Hepatocyte (in vitro differentiated cells): Measurements from ENCODE around the gene IGDCC3. TPM values are rescaled to one million over a fixed set of nuclear protein-coding genes. Genes with fewer than 3 reads are reported as not detected.

Source experiments
- DNase-seq: peaks from one replicate; pipeline ENCODE4 v3.0.0-alpha.2; 2016; ENCODE audit warnings: low spot score
- H2AFZ ChIP-seq: fragments of 200-600 bp; sonication (generic); 2 replicates; pipeline ENCODE4 v1.6.0; 2016; ENCODE audit warnings: antibody characterized with exemption, mild to moderate bottlenecking
- H3K27ac ChIP-seq: fragments of 200-600 bp; sonication (generic); 2 replicates; pipeline ENCODE4 v1.5.1; 2016; ENCODE audit warnings: mild to moderate bottlenecking
- H3K27me3 ChIP-seq: fragments of 200-600 bp; sonication (generic); 2 replicates; pipeline ENCODE4 v1.6.1; 2016
- H3K36me3 ChIP-seq: fragments of 200-600 bp; sonication (generic); replicated peaks from 2 replicates; pipeline ENCODE4 v1.5.1; 2016; ENCODE audit warnings: low read depth; ENCODE audit not compliant: insufficient read depth
- H3K4me1 ChIP-seq: fragments of 200-600 bp; sonication (generic); 2 replicates; pipeline ENCODE4 v1.5.1; 2016; ENCODE audit warnings: mild to moderate bottlenecking, moderate library complexity; ENCODE audit not compliant: insufficient read depth
- H3K4me2 ChIP-seq: fragments of 200-600 bp; sonication (generic); 2 replicates; pipeline ENCODE4 v1.6.0; 2016
- H3K4me3 ChIP-seq: fragments of 200-600 bp; sonication (generic); 2 replicates; pipeline ENCODE4 v1.5.1; 2016; ENCODE audit warnings: mild to moderate bottlenecking
- H3K79me2 ChIP-seq: fragments of 200-600 bp; sonication (generic); 2 replicates; pipeline ENCODE4 v1.6.0; 2017; ENCODE audit warnings: mild to moderate bottlenecking
- H3K9me2 ChIP-seq: fragments of 200-600 bp; sonication (generic); replicated peaks from 2 replicates; pipeline ENCODE4 v1.6.0; 2017; ENCODE audit warnings: mild to moderate bottlenecking; ENCODE audit not compliant: insufficient read depth
- H3K9me3 ChIP-seq: fragments of 200-600 bp; sonication (generic); 2 replicates; pipeline ENCODE4 v1.5.1; 2016; ENCODE audit warnings: low read depth, mild to moderate bottlenecking
- H4K20me1 ChIP-seq: fragments of 200-600 bp; sonication (generic); 2 replicates; pipeline ENCODE4 v1.6.0; 2016; ENCODE audit warnings: mild to moderate bottlenecking; ENCODE audit not compliant: insufficient read depth, poor library complexity, severe bottlenecking
- EZH2 ChIP-seq: fragments of 200-600 bp; sonication (generic); IDR thresholded peaks from 2 replicates; pipeline ENCODE4 v1.6.1; 2016; ENCODE audit warnings: antibody characterized with exemption, mild to moderate bottlenecking, borderline replicate concordance
- EZH2phosphoT487 ChIP-seq: fragments of 200-600 bp; sonication (generic); IDR thresholded peaks from one replicate; pipeline ENCODE4 v1.6.1; 2018; ENCODE audit warnings: antibody characterized with exemption, mild to moderate bottlenecking, low read depth, moderate library complexity; ENCODE audit not compliant: unreplicated experiment, severe bottlenecking
- WGBS: methylation state at CpG from one replicate; pipeline ENCODE4 v1.1.6; 2016; ENCODE audit warnings: low lambda C conversion rate; ENCODE audit errors: missing lambda C conversion rate; 5-methylcytosine and 5-hydroxymethylcytosine counted together
- polyA plus RNA-seq: library from polyadenylated mRNA; unstranded; fragments of >200 nt; fragmentation: Nextera tagmentation; extraction: Ambion mirVana; gene quantifications from 2 replicates; pipeline ENCODE4 v1.2.1, GENCODE V29; 2016
- total RNA-seq: library from RNA; depleted of rRNA; stranded (reverse); fragments of >200 nt; gene quantifications from 2 replicates; pipeline ENCODE4 v1.2.3, GENCODE V29; 2014
- TF ChIP-seq, protein P1 (sequence below): fragments of 200-600 bp; sonication (generic); IDR thresholded peaks from 2 replicates; pipeline ENCODE4 v1.5.1; 2016; ENCODE audit warnings: antibody characterized with exemption, mild to moderate bottlenecking; ENCODE audit not compliant: poor library complexity

Gene IGDCC3
- total and polyA plus RNA-seq, 2 experiments from 2014 or later = 8.1 to 14.8 TPM

- peaks cover 12% of the 10 kb centered on the region for H3K4me1 ChIP-seq
- DNase-seq = no peak
- H4K20me1 ChIP-seq = no peaks in the 10 kb centered on the region
Measured at GRCh38 chr15:65338823-65339222, 39.0 kb downstream of the IGDCC3 start.

DNA sequence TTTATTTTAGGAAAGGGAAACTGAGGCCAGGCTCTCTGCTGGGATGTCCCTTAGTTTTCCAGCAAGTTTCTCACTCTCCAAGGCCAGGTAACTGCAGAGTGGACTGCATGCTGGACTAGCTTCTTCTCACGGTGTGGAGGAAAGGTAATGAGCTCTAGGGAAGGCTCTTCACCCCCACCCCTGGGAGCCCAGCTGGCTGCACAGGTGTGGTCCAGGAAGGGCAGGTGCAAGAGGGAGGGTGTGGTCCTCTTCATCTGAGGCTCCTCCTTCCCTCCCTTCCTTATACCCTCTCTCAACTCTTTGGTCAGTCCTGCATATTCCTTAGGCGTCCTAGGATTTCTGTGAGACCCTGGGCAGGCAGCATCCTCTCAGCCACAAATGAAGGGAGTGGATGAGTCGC lies 39.4 kb downstream of the IGDCC3 start:
- peaks cover 12% of the 10 kb centered on the region for H3K4me1 ChIP-seq
- H3K9me2 ChIP-seq = no peaks in the 10 kb centered on the region
- H4K20me1 ChIP-seq = no peaks in the 10 kb centered on the region
- H3K79me2 ChIP-seq = no peaks in the 10 kb centered on the region
- H3K27me3 ChIP-seq = no peaks in the 10 kb centered on the region
- H3K4me3 ChIP-seq = no peak overlapping the region
- DNase-seq = no peak
- no peak overlapping the region for H2AFZ ChIP-seq
- WGBS = 74% methylated on average over 3 of the region's 3 CpGs
- H3K36me3 ChIP-seq = no peaks in the 10 kb centered on the region
- TF ChIP-seq EZH2phosphoT487 = no peak
- no peak for TF ChIP-seq EZH2
- TF ChIP-seq, protein P1, sequence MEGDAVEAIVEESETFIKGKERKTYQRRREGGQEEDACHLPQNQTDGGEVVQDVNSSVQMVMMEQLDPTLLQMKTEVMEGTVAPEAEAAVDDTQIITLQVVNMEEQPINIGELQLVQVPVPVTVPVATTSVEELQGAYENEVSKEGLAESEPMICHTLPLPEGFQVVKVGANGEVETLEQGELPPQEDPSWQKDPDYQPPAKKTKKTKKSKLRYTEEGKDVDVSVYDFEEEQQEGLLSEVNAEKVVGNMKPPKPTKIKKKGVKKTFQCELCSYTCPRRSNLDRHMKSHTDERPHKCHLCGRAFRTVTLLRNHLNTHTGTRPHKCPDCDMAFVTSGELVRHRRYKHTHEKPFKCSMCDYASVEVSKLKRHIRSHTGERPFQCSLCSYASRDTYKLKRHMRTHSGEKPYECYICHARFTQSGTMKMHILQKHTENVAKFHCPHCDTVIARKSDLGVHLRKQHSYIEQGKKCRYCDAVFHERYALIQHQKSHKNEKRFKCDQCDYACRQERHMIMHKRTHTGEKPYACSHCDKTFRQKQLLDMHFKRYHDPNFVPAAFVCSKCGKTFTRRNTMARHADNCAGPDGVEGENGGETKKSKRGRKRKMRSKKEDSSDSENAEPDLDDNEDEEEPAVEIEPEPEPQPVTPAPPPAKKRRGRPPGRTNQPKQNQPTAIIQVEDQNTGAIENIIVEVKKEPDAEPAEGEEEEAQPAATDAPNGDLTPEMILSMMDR = no peak
- H3K4me2 ChIP-seq = no peak overlapping the region
- no peak overlapping the region for H3K27ac ChIP-seq
- H3K9me3 ChIP-seq = no peaks in the 10 kb centered on the region

More at GRCh38 chr15:65338823-65339222, 39.0 kb downstream of the IGDCC3 start:
- no peak overlapping the region for H3K4me3 ChIP-seq
- no peaks in the 10 kb centered on the region for H3K79me2 ChIP-seq
- TF ChIP-seq EZH2 = no peak
- TF ChIP-seq, protein P1 = no peak
- TF ChIP-seq EZH2phosphoT487 = no peak
- no peaks in the 10 kb centered on the region for H3K36me3 ChIP-seq
- H3K27me3 ChIP-seq = no peaks in the 10 kb centered on the region
- no peak overlapping the region for H3K4me2 ChIP-seq
- 95% methylated on average over 8 of the region's 8 CpGs for WGBS
- H3K9me3 ChIP-seq = no peaks in the 10 kb centered on the region
- H3K9me2 ChIP-seq = no peaks in the 10 kb centered on the region
- no peak overlapping the region for H3K27ac ChIP-seq
- no peak overlapping the region for H2AFZ ChIP-seq

DNA sequence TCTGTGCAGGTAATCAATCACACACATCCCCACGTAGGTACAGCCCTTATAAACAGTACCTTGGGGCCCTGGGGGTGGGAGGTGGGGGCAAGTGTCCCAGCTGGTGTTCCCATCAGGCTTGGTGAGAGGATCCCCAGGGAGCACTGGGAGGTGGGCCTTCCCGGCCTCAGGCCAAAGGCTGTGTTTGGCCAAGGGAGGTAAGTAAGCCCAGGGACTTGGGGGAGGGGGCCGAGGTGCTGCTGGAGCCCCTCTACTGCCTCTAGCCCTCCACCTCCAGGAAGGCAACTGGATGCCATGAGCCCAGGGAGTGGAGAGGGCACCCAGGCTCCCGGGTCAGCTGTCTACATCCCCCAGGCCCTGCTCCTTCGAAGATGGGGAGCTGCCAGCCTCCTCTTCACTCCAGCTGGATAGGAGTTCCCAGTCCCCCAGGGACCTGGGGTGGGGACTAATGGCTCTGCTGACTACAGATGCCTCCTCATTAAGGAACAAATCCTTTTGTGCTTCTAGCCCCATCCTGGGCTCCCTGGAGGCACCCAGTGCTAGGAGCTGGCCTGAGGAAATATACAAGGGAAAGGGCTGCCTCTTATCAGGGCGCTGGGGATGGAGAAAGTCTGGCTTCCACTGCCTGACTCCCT lies 40.2 kb downstream of the IGDCC3 start:
- H3K4me2 ChIP-seq = no peak overlapping the region
- H4K20me1 ChIP-seq = no peaks in the 10 kb centered on the region
- 62% methylated on average over 5 of the region's 6 CpGs for WGBS
- DNase-seq = no peak
- no peak overlapping the region for H3K4me3 ChIP-seq
- H3K4me1 ChIP-seq = peaks cover 12% of the 10 kb centered on the region
- H3K9me3 ChIP-seq = no peaks in the 10 kb centered on the region
- no peaks in the 10 kb centered on the region for H3K9me2 ChIP-seq
- no peaks in the 10 kb centered on the region for H3K27me3 ChIP-seq
- TF ChIP-seq EZH2 = no peak
- TF ChIP-seq EZH2phosphoT487 = no peak
- TF ChIP-seq, protein P1 = no peak
- H2AFZ ChIP-seq = no peak overlapping the region
- no peaks in the 10 kb centered on the region for H3K36me3 ChIP-seq
- H3K79me2 ChIP-seq = no peaks in the 10 kb centered on the region
- H3K27ac ChIP-seq = no peak overlapping the region
